A549 treated with GW870086 at 1 μM for 4 hours (cell line): ENCODE measurements around the gene POLR3F. TPM values are rescaled to one million over a fixed set of nuclear protein-coding genes. Genes with fewer than 3 reads are reported as not detected.

Source experiments
- total RNA-seq: library from RNA; stranded (reverse); fragments of 200-300 nt; extraction: Qiagen RNA extraction; gene quantifications from 5 replicates; pipeline ENCODE4 v1.2.3, GENCODE V29; 2022; ENCODE audit warnings: low read depth

POLR3F gene
- total RNA-seq, result 13.6 to 23.7 TPM (median 16.1 TPM) in 5 replicates

GRCh38 chr20:18466894-18467730 lies at the start of gene POLR3F, which contains the start of gene DZANK1:
Gene POLR3F, plus strand, starts transcription at chr20:18467390. Its CDS starts 117 bp downstream, at chr20:18467507.
Gene DZANK1, minus strand, starts transcription at chr20:18467030. Its CDS starts 1,672 bp downstream, at chr20:18465358.

GRCh38 chr20:18496740-18497592 lies 29.8 kb downstream of the POLR3F start, which contains the start of gene RBBP9:
Gene RBBP9, minus strand, starts transcription at chr20:18497225. Its CDS starts 58 bp downstream, at chr20:18497167.

GRCh38 chr20:18507218-18508191 lies 40.3 kb downstream of the POLR3F start, which contains the start of gene SEC23B:
Gene SEC23B, plus strand, starts transcription at chr20:18507940. Its CDS starts 2,896 bp downstream, at chr20:18510836.

Other genes with a start within 250 kb of the POLR3F start
- 9.5 to 13.5 TPM (median 12.7 TPM) in 5 replicates for gene ZNF133, start 178.9 kb upstream of the POLR3F start, total RNA-seq
- 2.7 to 3.0 TPM (median 2.9 TPM) in 5 replicates for gene DZANK1, start 360 bp upstream of the POLR3F start, total RNA-seq
- gene RBBP9, start 29.8 kb downstream of the POLR3F start, total RNA-seq, result 12.0 to 17.4 TPM (median 14.4 TPM) in 5 replicates
- gene SEC23B, start 40.5 kb downstream of the POLR3F start, total RNA-seq, result 53.4 to 61.2 TPM (median 57.2 TPM) in 5 replicates
- 127 to 187 TPM (median 135 TPM) in 5 replicates for gene SMIM26, start 100.0 kb downstream of the POLR3F start, total RNA-seq
- gene DTD1, start 120.7 kb downstream of the POLR3F start, total RNA-seq, result 76.9 to 80.9 TPM (median 77.7 TPM) in 5 replicates